Measurements from ENCODE around the gene VPS41.

The VPS41 gene

DNA sequence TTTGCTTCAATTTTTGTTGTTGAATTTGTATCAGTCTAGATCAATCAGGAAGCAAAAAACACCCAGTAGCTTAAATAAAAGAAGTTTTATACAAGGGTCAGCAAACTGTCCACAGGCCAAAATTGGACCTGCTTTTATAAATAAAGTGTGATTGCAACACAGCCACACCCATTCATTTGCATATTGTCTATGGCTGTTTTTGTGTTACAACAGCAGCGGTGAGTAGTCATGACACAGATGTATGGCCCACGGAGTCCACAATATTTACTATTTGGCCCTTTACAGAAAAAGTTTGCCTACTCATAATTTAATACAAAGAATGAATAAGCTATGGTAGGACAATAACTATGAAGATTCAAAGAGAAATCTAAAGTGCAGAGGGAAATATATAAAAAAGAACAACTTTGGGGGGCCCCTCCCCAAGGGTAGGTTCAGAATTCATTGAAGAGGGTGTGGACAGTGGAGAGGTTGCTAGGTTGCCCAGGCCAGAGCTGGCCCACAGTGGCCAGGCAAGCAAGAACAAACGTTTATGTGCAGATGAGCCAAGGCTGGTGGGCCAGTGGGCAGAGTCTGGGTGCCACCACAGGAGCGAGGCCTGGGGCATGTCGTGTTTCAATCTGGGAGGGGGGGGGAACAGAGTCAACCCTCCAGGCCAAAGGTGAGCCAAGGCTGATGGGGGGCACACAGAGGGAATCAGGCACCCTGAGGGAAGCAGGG lies 230.9 kb downstream of the VPS41 start:
- in situ Hi-C loops (cut with MboI; ENCODE audit: low sequenced_read_pairs): no loop called here

- in situ Hi-C loops (cut with MboI; ENCODE audit: low sequenced_read_pairs): no loop called here
Measured at GRCh38 chr7:38675494-38676106, 233.4 kb downstream of the VPS41 start.

GRCh38 chr7:38674513-38674912 lies 234.5 kb downstream of the VPS41 start:
- in situ Hi-C loops (cut with MboI; ENCODE audit: low sequenced_read_pairs): loop anchor here (25.0 kb wide), 2 partner anchors 262 to 587 kb away; no protein-coding TSS in a partner anchor

DNA sequence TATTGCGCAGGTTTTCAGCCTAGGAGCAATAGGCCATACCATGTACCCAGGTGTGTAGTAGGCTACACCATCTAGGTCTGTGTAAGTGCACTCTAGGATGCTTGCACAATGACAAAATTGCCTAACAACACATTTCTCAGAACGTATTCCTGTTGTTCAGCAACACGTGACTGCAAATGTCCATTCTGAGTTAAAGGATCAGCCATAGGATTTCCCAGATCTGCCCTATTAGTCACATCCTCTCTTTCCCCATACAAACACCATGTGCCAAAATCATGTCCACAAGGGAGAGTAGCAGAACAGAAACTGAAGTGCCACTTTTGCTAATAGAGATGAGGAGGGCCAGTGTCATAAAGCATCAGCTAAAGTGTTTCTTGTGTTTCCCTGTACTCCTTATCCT lies 235.2 kb downstream of the VPS41 start:
- in situ Hi-C loops (cut with MboI; ENCODE audit: low sequenced_read_pairs): loop anchor here (25.0 kb wide), 2 partner anchors 261 to 586 kb away; no protein-coding TSS in a partner anchor

Data from HL-60/S4 (cell line).